HEK293T (cell line): Measurements from ENCODE around the gene INTS2.
A peak's percentile ranks its signal among the peaks of the same experiment; 100 is the strongest.

Experiments used
- CTCF ChIA-PET: fragments of 350-600 bp; formaldehyde crosslinking; extraction: SDS; loops from one replicate; lab custom pipeline; 2021; ENCODE audit warnings: antibody characterized with exemption, inconsistent platforms; lab: Yijun Ruan, JAX
- POLR2A ChIA-PET: fragments of 350-600 bp; formaldehyde crosslinking; extraction: SDS; loops from one replicate; lab custom pipeline; 2020; ENCODE audit warnings: antibody characterized with exemption, inconsistent platforms; lab: Yijun Ruan, JAX
- DNase-seq: peaks from one replicate; pipeline ENCODE4 v3.0.0; 2012; ENCODE audit warnings: mixed read lengths; ENCODE audit errors: extremely low spot score
- ARNT ChIP-seq: fragments of 450-650 bp; IDR thresholded peaks from 2 replicates; pipeline ENCODE4 v1.6.1; 2017; ENCODE audit warnings: mild to moderate bottlenecking
- BHLHE40 ChIP-seq: fragments of 450-650 bp; IDR thresholded peaks from 2 replicates; pipeline ENCODE4 v1.6.1; 2016; ENCODE audit warnings: mild to moderate bottlenecking, moderate library complexity, borderline replicate concordance
- CTBP1 ChIP-seq: fragments of 450-650 bp; IDR thresholded peaks from 2 replicates; pipeline ENCODE4 v1.6.1; 2016; ENCODE audit warnings: borderline replicate concordance
- ELF4 ChIP-seq: fragments of 450-650 bp; IDR thresholded peaks from 2 replicates; pipeline ENCODE4 v1.6.1; 2017; ENCODE audit warnings: antibody characterized with exemption
- FOXA1 ChIP-seq: fragments of 450-650 bp; IDR thresholded peaks from 2 replicates; pipeline ENCODE4 v1.6.1; 2016; ENCODE audit warnings: mild to moderate bottlenecking
- FOXK2 ChIP-seq: fragments of 450-650 bp; IDR thresholded peaks from 2 replicates; pipeline ENCODE4 v1.6.1; 2016; ENCODE audit warnings: mild to moderate bottlenecking
- FOXM1 ChIP-seq: fragments of 450-650 bp; IDR thresholded peaks from 2 replicates; pipeline ENCODE4 v1.6.1; 2017; ENCODE audit warnings: mild to moderate bottlenecking, borderline replicate concordance
- HDGF ChIP-seq: fragments of 450-650 bp; IDR thresholded peaks from 2 replicates; pipeline ENCODE4 v1.6.1; 2017; ENCODE audit warnings: antibody characterized with exemption, borderline replicate concordance
- L3MBTL2 ChIP-seq: fragments of 450-650 bp; conservative IDR thresholded peaks from 2 replicates; pipeline ENCODE4 v1.6.1; 2016; ENCODE audit warnings: mild to moderate bottlenecking
- LEF1 ChIP-seq: fragments of 450-650 bp; IDR thresholded peaks from 2 replicates; pipeline ENCODE4 v1.6.1; 2017; ENCODE audit warnings: mild to moderate bottlenecking, borderline replicate concordance
- NFRKB ChIP-seq: fragments of 450-650 bp; IDR thresholded peaks from 2 replicates; pipeline ENCODE4 v1.6.1; 2016; ENCODE audit warnings: mild to moderate bottlenecking, moderate library complexity
- SP1 ChIP-seq: fragments of 450-650 bp; IDR thresholded peaks from 2 replicates; pipeline ENCODE4 v1.6.1; 2017
- SUZ12 ChIP-seq: fragments of 450-650 bp; IDR thresholded peaks from 2 replicates; pipeline ENCODE4 v1.6.1; 2016; ENCODE audit warnings: mild to moderate bottlenecking
- TARDBP ChIP-seq: fragments of 450-650 bp; IDR thresholded peaks from 2 replicates; pipeline ENCODE4 v1.6.1; 2016
- ZNF384 ChIP-seq: fragments of 450-650 bp; IDR thresholded peaks from 2 replicates; pipeline ENCODE4 v1.6.1; 2016
- TF ChIP-seq, protein P1 (sequence below): fragments of 450-650 bp; IDR thresholded peaks from 2 replicates; pipeline ENCODE4 v1.6.1; 2016

The INTS2 gene

DNA sequence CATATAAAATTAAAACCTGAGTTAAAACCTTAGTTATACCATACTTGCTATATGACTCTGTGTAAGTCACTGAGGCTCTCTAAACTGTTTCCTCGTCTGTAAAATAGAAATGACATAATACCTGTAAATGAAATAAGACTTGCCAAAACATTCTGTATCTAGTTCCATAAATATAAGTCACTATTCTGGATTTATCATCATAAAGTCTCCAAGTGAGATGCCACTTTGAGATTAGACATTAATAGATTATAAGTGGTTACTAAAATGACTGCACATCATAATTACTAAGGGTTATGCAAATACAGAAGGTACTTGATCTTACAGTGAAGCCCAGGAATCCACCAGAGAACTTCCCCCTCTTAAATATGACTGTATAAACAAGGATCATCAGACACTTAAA lies 52.5 kb downstream of the INTS2 start:
- ChIA-PET CTCF (no interaction called here), POLR2A (interaction anchor here (3.2 kb wide), 1 partner anchor 12 kb away, joined by 13 read pairs; the partner anchor contains the start of gene BRIP1)
- TF ChIP-seq FOXM1 (no peak), SP1 (no peak), BHLHE40 (no peak), ELF4 (no peak), L3MBTL2 (no peak), TARDBP (no peak), CTBP1 (no peak), ARNT (no peak), SUZ12 (no peak), NFRKB (no peak), LEF1 (no peak)
- no peak for DNase-seq

DNA sequence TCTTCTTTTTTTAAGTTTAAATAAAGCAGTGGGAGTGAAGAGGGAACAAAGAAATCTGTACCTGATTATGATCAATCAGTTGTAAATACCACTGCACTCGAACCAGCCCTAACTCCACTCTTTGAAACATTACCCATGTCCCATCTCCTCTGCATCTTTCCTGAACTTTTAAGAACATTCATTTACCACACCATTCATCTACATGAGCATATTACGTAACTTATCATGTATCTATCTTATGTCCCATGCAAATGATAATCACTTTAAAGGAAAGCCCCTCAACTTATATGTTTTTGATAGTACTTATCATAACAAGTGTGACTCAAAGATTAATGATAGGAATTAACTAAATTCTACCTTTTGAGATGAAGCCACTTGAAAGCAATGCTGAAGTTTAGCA lies 53.7 kb downstream of the INTS2 start:
- POLR2A ChIA-PET, result interaction anchor here (2.0 to 3.2 kb wide), 2 partner anchors 11 kb away, joined by 11 to 13 read pairs; partner anchors contain the start of gene BRIP1
- DNase-seq, result no peak
- CTCF ChIA-PET, result no interaction called here
- no peak for TF ChIP-seq L3MBTL2

DNA sequence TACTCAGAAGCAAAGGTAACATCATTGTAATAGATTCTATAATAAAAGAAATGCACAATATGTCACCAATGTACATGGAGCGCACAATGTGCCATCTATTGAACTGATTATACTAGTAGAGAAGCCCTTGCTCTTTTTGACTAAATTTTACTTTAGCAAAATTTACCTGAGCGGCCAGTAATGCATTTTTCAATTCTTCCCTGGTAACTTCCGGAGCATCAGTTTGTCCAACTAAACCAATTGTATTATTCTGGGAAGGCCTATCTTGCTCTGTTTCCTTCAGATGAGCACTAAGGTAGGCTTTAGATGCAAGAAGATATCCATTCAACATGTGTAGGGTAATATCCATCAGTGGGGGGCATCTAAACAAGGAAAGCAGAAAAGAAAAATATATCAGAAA lies 55.7 kb downstream of the INTS2 start:
- CTCF ChIA-PET, result no interaction called here
- POLR2A ChIA-PET, result interaction anchor here (2.0 kb wide), 1 partner anchor 9 kb away, joined by 11 read pairs; the partner anchor contains the start of gene BRIP1
- no peak for DNase-seq
- TF ChIP-seq FOXK2, result no peak
- no peak for TF ChIP-seq SUZ12
- TF ChIP-seq CTBP1, result no peak
- no peak for TF ChIP-seq NFRKB
- no peak for TF ChIP-seq HDGF
- no peak for TF ChIP-seq ZNF384
- TF ChIP-seq LEF1, result no peak
- no peak for TF ChIP-seq TARDBP
- no peak for TF ChIP-seq L3MBTL2

DNA sequence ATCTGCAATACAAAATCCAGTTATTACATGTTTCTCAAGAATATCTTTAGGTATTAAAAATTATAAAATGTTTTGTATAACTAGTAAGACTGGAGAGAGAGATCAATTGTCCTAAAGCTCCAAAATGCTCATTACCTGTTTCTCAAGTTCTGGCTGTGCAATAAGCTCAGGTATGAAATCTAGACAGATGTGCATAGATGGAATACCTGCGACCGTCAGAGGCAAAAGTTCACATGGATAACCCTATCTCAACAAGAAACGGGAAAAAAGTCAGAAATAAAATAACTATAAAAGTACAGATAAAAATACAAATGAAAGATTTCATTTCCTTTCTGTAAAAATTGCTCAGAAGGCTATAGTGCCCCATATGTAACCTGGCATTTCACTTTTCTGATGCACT lies 58.6 kb downstream of the INTS2 start:
- TF ChIP-seq ELF4 (no peak), SUZ12 (no peak), BHLHE40 (no peak), NFRKB (no peak)
- ChIA-PET CTCF (no interaction called here), POLR2A (no interaction called here)
- DNase-seq, result no peak

GRCh38 chr17:61868074-61868473 lies 59.7 kb downstream of the INTS2 start:
- POLR2A ChIA-PET, result no interaction called here
- CTCF ChIA-PET, result no interaction called here
- no peak for DNase-seq
- TF ChIP-seq L3MBTL2 (no peak), NFRKB (no peak), FOXM1 (no peak), BHLHE40 (no peak), SUZ12 (no peak), FOXA1 (no peak)

DNA sequence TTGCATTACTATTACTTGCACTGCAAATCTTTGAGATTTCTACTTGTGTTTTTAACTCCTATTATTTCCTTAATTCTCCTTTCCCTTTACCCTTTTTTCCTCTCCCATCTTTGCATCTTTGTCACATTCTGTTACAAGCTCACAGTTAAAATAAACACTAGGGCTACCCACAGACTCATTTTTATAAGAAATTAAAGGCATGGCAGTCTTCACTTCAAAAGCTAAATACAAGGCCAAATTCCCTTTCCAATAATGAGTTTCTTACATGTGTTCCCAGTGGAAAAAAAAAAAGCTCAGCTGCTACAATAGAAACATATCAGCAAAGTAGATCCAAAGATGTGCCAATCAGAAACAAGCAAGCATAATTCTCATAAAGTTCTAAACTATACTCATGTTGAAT lies 60.7 kb downstream of the INTS2 start:
- TF ChIP-seq ARNT, result no peak
- no peak for TF ChIP-seq FOXK2
- no peak for TF ChIP-seq FOXM1
- no peak for TF ChIP-seq LEF1
- TF ChIP-seq, protein P1, sequence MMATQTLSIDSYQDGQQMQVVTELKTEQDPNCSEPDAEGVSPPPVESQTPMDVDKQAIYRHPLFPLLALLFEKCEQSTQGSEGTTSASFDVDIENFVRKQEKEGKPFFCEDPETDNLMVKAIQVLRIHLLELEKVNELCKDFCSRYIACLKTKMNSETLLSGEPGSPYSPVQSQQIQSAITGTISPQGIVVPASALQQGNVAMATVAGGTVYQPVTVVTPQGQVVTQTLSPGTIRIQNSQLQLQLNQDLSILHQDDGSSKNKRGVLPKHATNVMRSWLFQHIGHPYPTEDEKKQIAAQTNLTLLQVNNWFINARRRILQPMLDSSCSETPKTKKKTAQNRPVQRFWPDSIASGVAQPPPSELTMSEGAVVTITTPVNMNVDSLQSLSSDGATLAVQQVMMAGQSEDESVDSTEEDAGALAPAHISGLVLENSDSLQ, result no peak
- TF ChIP-seq BHLHE40, result no peak
- no peak for TF ChIP-seq CTBP1
- TF ChIP-seq SP1, result no peak
- no peak for TF ChIP-seq L3MBTL2
- no peak for TF ChIP-seq NFRKB
- no peak for TF ChIP-seq ELF4
- no peak for TF ChIP-seq ZNF384
- TF ChIP-seq HDGF, result no peak
- no peak for TF ChIP-seq TARDBP
- POLR2A ChIA-PET, result no interaction called here
- DNase-seq, result no peak
- CTCF ChIA-PET, result interaction anchor here (1.5 kb wide), 1 partner anchor 242 kb away, joined by 3 read pairs; no protein-coding TSS in a partner anchor

DNA sequence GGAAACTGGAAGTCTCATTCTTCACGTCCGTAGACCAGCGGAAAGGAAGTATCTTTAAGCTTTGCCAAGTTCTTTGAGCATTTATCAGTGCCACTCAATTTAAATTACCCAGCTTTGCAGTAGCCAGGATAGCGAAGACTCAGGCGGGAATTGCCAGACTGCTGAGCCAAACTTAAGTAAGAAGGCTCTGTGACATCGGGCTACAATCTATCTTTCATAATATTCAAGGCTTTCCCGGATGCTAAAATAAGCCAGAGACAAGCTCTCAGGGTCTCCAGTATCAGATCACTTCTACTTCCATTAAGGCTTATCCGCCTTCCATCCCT lies 64.0 kb downstream of the INTS2 start:
- ChIA-PET POLR2A (interaction anchor here (0.6 to 2.4 kb wide), 15 partner anchors 9 to 476 kb away, joined by 3 to 13 read pairs (median 4); no protein-coding TSS in a partner anchor), CTCF (interaction anchor here (0.6 kb wide), 1 partner anchor 27 kb away, joined by 3 read pairs; no protein-coding TSS in a partner anchor)
- DNase-seq, result no peak
- TF ChIP-seq HDGF, result no peak
- TF ChIP-seq, protein P1, result peak; percentile 81
- TF ChIP-seq SP1, result no peak
- no peak for TF ChIP-seq FOXM1
- no peak for TF ChIP-seq CTBP1
- no peak for TF ChIP-seq BHLHE40
